Heart right ventricle (tissue), 16 donors: Measurements from ENCODE around the gene LRRC3B. TPM values are rescaled to one million over a fixed set of nuclear protein-coding genes. Genes with fewer than 3 reads are reported as not detected.

Experiments
- ATAC-seq, 8 donors: fragments of 200-7000 bp; cut with Tn5 transposase; one replicate each; pipeline ENCODE4 v1.9.1; 2020; ENCODE audit warnings: mild to moderate bottlenecking in 8 of 8, moderate library complexity in 8 of 8, moderate number of reproducible peaks in 1 of 8
- DNase-seq, 2 donors: peaks; one replicate each; pipeline ENCODE4 v3.0.0-alpha.2; 2020
- H3K27ac ChIP-seq, 10 donors: fragments of 200-600 bp; sonication (generic) in 2 of 10; one replicate each; pipeline versions ENCODE4 v1.5.0 to v1.8.0; 2020 to 2022; ENCODE audit warnings: mild to moderate bottlenecking in 3 of 10
- H3K27me3 ChIP-seq, 7 donors: fragments of 200-600 bp; one replicate each; pipeline ENCODE4 v1.8.0; 2021 to 2022; ENCODE audit warnings: mild to moderate bottlenecking in 2 of 7
- H3K36me3 ChIP-seq, 9 donors: fragments of 200-600 bp; sonication (generic) in 1 of 9; one replicate each; pipeline versions ENCODE4 v1.5.0 to v1.8.0; 2020 to 2022; ENCODE audit warnings: mild to moderate bottlenecking in 2 of 9
- H3K4me1 ChIP-seq, 9 donors: fragments of 200-600 bp; sonication (generic) in 1 of 9; one replicate each; pipeline versions ENCODE4 v1.5.0 to v1.8.0; 2020 to 2022; ENCODE audit warnings: mild to moderate bottlenecking in 4 of 9
- H3K4me3 ChIP-seq, 10 donors: fragments of 200-600 bp; sonication (generic) in 2 of 10; one replicate each; pipeline versions ENCODE4 v1.5.0 to v1.8.0; 2020 to 2022; ENCODE audit warnings: mild to moderate bottlenecking in 7 of 10, moderate library complexity in 2 of 10
- H3K9me3 ChIP-seq, 11 donors: fragments of 200-600 bp in 10 of 11; sonication (generic) in 2 of 11; one replicate each; pipeline versions ENCODE4 v1.5.0 to v1.8.0; 2013 to 2022; ENCODE audit warnings: mild to moderate bottlenecking in 2 of 11, control low read depth in 1 of 11, moderate library complexity in 1 of 11
- WGBS, 2 donors: extraction: QIAGEN DNeasy Blood & Tissue Kit; methylation state at CpG; one replicate each; pipeline ENCODE4 v1.1.7; 2013; ENCODE audit warnings: inconsistent platforms in 1 of 2; 5-methylcytosine and 5-hydroxymethylcytosine counted together
- intact Hi-C, 10 donors: fragments of 100-400 bp; cut with DNase I; formaldehyde crosslinking; loops; one replicate each; pipeline versions ENCODE4 v1.11.1 to v1.14.2; 2022
- polyA plus RNA-seq, 2 donors: library from polyadenylated mRNA; stranded (reverse); fragments of 200-250 nt; gene quantifications; one replicate each; pipeline ENCODE4 v1.2.3, GENCODE V29; 2013
- total RNA-seq, 10 donors: library from RNA; stranded (reverse); fragmentation: NEBNext Ultra II Directional in 3 of 10; extraction: Animal tissue kit (Norgen Biotek cat#: 25700) in 3 of 10; gene quantifications; one replicate each; pipeline versions ENCODE4 v1.2.1 to v1.2.4, GENCODE V29; 2021 to 2023
- TF ChIP-seq, protein P1 (sequence below), 9 donors: fragments of 200-600 bp; sonication (generic) in 2 of 9; IDR thresholded peaks; one replicate each; pipeline versions ENCODE4 v1.5.0 to v1.8.0; 2021 to 2022; ENCODE audit warnings: antibody characterized with exemption in 9 of 9, mild to moderate bottlenecking in 5 of 9, moderate library complexity in 1 of 9
- donor health status: Arrhythmogenic right ventricular cardiomyopathy.
- donor health status: ischemic (EF 13 %, LVEDD 7.1; RV severe dilation, severe dysfunction).
- donor health status: healthy with polysubstance abuse.
- donor health status: DM: no; HTN: yes; CAD: no.
- donor health status: DM: no; HTN: no; CAD: no.
- donor health status: ischemic (EF 25% LVEDD 6.9; RV normal size, moderate dysfunction).
- donor health status: ischemic (EF 25% LVEDD 5.7; RV mildly dilated, moderate dysfunction).
- donor health status: healthy.
- donor health status: DM: yes; HTN: yes; CAD: no.
- donor health status: Ischemic cardiomyopathy.
- donor health status: ischemic (EF 35%, LVEDD 5.7; RV mildly dilated, moderate dysfunction).
- donor health status: nonischemic (EF 11% LVEDD 7.7; RV severe dilation, severe dysfunction).
- donor health status: DM: yes; HTN: yes; CAD: no.
- donor health status: PGD.
- donor health status: ischemic (EF 29% LVEDD 5.4; RV normal size, mild dysfunction).
- donor health status: nonischemic (EF 23%, LVEDD 6.1; RV moderate dilation, normal function).

LRRC3B gene
- total and polyA plus RNA-seq, 12 donors: 0.04 to 0.55 (median 0.17) TPM; not detected in 3

DNA sequence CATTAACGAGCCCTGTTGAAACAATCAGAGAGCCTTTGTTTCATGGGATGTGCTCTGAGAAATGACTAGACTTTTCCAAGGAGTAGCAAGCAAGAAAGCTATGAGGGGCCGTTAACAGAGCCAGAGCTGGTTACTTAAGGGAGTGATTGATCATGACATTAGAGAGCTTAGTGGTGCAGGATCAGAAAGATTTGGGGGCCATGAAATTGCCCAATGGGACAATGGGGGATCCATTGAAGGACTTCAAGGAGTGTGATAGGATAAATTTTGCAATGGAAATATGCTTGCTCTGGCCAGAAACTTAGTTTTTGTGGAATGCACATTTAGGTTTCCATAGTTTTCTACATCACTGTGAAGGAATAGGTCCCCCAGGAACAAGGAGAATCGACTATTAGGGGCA is 45.6 kb downstream of the LRRC3B start:
- intact Hi-C loops: no loop called here
- Histone ChIP-seq H3K9me3 (no peaks in the 10 kb centered on the region), H3K4me3 (no peak overlapping the region), H3K36me3 (no peaks in the 10 kb centered on the region), H3K27ac (no peak overlapping the region), H3K4me1 (no peaks in the 10 kb centered on the region), H3K27me3 (no peaks in the 10 kb centered on the region)
- ATAC-seq: no peak
- DNase-seq: no peak
- TF ChIP-seq, protein P1, sequence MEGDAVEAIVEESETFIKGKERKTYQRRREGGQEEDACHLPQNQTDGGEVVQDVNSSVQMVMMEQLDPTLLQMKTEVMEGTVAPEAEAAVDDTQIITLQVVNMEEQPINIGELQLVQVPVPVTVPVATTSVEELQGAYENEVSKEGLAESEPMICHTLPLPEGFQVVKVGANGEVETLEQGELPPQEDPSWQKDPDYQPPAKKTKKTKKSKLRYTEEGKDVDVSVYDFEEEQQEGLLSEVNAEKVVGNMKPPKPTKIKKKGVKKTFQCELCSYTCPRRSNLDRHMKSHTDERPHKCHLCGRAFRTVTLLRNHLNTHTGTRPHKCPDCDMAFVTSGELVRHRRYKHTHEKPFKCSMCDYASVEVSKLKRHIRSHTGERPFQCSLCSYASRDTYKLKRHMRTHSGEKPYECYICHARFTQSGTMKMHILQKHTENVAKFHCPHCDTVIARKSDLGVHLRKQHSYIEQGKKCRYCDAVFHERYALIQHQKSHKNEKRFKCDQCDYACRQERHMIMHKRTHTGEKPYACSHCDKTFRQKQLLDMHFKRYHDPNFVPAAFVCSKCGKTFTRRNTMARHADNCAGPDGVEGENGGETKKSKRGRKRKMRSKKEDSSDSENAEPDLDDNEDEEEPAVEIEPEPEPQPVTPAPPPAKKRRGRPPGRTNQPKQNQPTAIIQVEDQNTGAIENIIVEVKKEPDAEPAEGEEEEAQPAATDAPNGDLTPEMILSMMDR (IDR thresholded peaks at IDR 0.05): no peak
- 68 to 75% methylated on average over 3 of the region's 3 CpGs for WGBS, 2 donors

DNA sequence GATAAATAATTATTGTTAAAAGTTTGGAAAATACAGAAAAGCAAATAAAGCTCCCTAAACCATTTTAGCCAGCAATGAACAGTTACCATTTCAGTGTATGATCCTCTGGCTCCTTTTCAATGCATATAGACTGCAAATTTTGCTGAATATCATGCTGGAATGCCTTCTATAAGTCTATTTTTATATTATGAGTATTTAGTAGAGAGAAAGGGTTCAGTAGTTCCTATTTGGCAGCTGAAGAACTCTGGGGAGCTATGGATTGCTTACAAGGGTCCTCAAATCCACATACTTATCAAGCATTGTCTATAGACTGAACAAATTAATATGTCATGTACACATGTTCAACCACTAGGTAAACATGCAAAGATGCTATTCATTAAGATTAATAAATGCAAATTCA is 46.1 kb downstream of the LRRC3B start:
- TF ChIP-seq, protein P1 (IDR thresholded peaks at IDR 0.05): no peak
- Histone ChIP-seq H3K27ac (no peak overlapping the region), H3K36me3 (no peaks in the 10 kb centered on the region), H3K4me3 (no peak overlapping the region), H3K4me1 (no peaks in the 10 kb centered on the region), H3K9me3 (no peaks in the 10 kb centered on the region), H3K27me3 (no peaks in the 10 kb centered on the region)
- DNase-seq (no peak), ATAC-seq (no peak)
- intact Hi-C loops: no loop called here

DNA sequence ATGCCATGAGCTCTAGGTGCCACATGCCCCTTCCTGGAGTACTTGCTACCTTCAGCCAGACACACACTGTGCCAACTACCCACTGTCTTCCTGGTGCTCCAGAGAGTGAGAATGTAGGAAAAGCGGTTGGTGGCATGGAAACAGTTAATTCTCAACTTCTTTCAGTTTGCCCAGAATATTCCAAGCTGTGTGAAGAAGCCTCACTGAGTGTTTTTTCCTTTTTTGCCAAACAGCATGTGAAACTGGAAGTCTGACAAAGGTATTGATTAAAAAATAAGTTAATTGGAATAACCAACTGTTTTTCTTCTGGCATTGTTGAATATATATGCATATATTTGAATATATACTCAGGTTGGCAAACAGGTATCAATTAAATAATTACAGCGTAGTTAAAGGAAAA is 52.8 kb downstream of the LRRC3B start:
- Histone ChIP-seq H3K27me3 (no peaks in the 10 kb centered on the region), H3K4me3 (no peak overlapping the region), H3K9me3 (no peaks in the 10 kb centered on the region), H3K4me1 (peaks cover 0 to under 1% (median 0%) of the 10 kb centered on the region in 9 donors), H3K36me3 (no peaks in the 10 kb centered on the region), H3K27ac (no peak overlapping the region)
- no peak for ATAC-seq
- intact Hi-C loops: no loop called here
- 94 to 98% methylated on average over 2 of the region's 2 CpGs for WGBS, 2 donors
- TF ChIP-seq, protein P1 (IDR thresholded peaks at IDR 0.05): no peak
- DNase-seq: no peak

DNA sequence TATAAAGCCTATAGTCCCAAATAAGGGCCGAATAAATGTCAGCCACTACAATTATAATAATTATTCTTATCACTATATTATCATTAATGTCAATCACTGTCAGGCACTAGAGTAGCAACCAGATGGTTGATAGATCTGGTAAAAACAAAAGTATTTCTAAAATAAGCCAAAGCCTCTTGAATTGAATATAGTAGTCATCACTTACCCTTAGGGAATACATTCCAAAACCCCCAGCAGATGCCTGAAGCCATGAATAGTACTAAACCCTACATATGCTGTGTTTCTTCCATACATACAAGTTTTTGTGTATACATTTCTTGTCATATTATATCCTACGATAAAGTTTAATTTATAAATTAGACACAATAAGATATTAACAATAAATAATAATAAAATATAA is 59.1 kb downstream of the LRRC3B start:
- Histone ChIP-seq H3K27ac (no peak overlapping the region), H3K9me3 (no peaks in the 10 kb centered on the region), H3K4me1 (peaks cover 0 to 22% (median 0%) of the 10 kb centered on the region in 9 donors), H3K4me3 (no peak overlapping the region), H3K27me3 (no peaks in the 10 kb centered on the region), H3K36me3 (no peaks in the 10 kb centered on the region)
- WGBS, 2 donors: 82% methylated on average over 2 of the region's 2 CpGs
- TF ChIP-seq, protein P1 (IDR thresholded peaks at IDR 0.05): no peak
- intact Hi-C loops: no loop called here
- ATAC-seq (no peak), DNase-seq (no peak)

DNA sequence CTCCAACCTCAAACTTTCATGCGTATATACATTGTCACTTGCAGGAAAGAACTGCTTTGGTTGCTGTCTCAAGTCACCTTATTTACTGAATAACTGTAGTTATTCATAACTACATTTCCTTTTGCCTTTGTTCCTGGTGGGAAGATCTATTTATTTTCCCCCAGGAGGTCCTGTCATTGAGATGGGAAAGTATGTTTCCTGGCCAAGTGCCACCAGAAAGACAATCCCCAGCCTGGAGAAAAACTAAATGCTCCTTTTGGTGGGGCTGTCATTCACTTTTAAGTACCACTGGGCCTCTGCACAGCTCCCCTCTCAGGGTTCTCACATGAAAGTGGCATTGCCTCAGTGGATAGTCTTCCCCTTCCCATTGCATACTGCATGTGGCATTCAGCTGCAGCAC is 59.8 kb downstream of the LRRC3B start:
- Histone ChIP-seq H3K4me1 (peaks cover 0 to 22% (median 0%) of the 10 kb centered on the region in 9 donors), H3K9me3 (no peaks in the 10 kb centered on the region), H3K27me3 (no peaks in the 10 kb centered on the region), H3K4me3 (no peak overlapping the region), H3K36me3 (no peaks in the 10 kb centered on the region), H3K27ac (no peak overlapping the region)
- no peak for DNase-seq
- no peak for ATAC-seq
- WGBS, 2 donors: 75 to 88% methylated on average over 1 of the region's 1 CpG
- intact Hi-C loops: no loop called here
- TF ChIP-seq, protein P1 (IDR thresholded peaks at IDR 0.05): no peak
